Kidney epithelial cell (primary cell): Measurements from ENCODE around the gene SIN3B. TPM values are rescaled to one million over a fixed set of nuclear protein-coding genes. Genes with fewer than 3 reads are reported as not detected.

ENCODE experiments used
- DNase-seq: peaks from one replicate; pipeline ENCODE4 v3.0.0-alpha.2; 2010; ENCODE audit warnings: low read depth
- H3K27me3 ChIP-seq: 2 replicates; pipeline ENCODE4 v1.6.0; 2011; ENCODE audit warnings: low read length; ENCODE audit not compliant: control insufficient read depth, insufficient read depth
- H3K36me3 ChIP-seq: 2 replicates; pipeline ENCODE4 v1.5.1; 2011; ENCODE audit warnings: low read length; ENCODE audit not compliant: control insufficient read depth, insufficient read depth
- H3K4me3 ChIP-seq: 2 replicates; pipeline ENCODE4 v1.5.1; 2011; ENCODE audit warnings: low read depth, mild to moderate bottlenecking, control low read depth, low read length
- total RNA-seq: library from RNA; depleted of rRNA; stranded (reverse); fragments of >200 nt; gene quantifications from 2 replicates; pipeline ENCODE4 v1.2.3, GENCODE V29; 2015
- TF ChIP-seq, protein P1 (sequence below): IDR thresholded peaks from 2 replicates; pipeline ENCODE4 v1.5.1; 2011; ENCODE audit warnings: mild to moderate bottlenecking, moderate library complexity, low read length, control low read depth, inconsistent platforms; ENCODE audit not compliant: insufficient read depth, poor library complexity, severe bottlenecking

The SIN3B gene
- total RNA-seq, 1 donor from 2014 or later: 36.6 TPM

DNA sequence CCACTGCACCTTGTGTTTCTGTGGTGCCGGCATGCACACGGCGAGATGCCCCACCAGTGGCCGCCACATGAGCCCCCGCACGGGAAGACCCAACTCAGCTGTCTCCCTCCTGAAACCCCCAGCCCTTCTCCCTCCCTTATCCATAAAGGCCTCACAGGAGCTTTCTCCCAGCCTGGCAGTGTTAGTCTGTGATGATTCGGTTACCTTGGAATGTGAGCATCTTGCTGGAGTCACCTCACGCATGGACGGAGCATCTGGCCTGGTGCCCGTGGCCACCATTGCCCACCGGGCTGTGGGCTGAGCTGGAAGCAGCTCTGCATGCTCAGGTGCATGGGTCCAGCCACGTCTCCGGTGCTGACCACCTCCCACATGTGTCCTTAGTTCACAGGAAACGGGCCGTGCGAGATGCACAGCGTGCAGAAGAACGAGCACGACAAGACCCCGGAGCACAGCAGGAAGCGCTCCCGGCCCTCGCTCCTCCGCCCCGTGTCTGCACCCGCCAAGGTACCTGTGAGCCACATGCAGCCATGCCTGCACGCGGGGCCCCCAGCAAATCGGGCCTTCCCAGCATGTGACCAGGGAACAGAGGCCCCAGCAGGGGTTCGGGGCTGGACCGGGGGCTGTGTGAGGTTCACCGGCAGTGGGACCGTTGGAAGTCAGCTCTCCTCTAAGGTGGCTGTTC lies 22.0 kb downstream of the SIN3B start:
- peak; percentile 39 for DNase-seq
- H3K36me3 ChIP-seq: peaks cover 4% of the 10 kb centered on the region
- H3K27me3 ChIP-seq: no peaks in the 10 kb centered on the region
- no peak overlapping the region for H3K4me3 ChIP-seq
- TF ChIP-seq, protein P1, sequence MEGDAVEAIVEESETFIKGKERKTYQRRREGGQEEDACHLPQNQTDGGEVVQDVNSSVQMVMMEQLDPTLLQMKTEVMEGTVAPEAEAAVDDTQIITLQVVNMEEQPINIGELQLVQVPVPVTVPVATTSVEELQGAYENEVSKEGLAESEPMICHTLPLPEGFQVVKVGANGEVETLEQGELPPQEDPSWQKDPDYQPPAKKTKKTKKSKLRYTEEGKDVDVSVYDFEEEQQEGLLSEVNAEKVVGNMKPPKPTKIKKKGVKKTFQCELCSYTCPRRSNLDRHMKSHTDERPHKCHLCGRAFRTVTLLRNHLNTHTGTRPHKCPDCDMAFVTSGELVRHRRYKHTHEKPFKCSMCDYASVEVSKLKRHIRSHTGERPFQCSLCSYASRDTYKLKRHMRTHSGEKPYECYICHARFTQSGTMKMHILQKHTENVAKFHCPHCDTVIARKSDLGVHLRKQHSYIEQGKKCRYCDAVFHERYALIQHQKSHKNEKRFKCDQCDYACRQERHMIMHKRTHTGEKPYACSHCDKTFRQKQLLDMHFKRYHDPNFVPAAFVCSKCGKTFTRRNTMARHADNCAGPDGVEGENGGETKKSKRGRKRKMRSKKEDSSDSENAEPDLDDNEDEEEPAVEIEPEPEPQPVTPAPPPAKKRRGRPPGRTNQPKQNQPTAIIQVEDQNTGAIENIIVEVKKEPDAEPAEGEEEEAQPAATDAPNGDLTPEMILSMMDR: no peak

DNA sequence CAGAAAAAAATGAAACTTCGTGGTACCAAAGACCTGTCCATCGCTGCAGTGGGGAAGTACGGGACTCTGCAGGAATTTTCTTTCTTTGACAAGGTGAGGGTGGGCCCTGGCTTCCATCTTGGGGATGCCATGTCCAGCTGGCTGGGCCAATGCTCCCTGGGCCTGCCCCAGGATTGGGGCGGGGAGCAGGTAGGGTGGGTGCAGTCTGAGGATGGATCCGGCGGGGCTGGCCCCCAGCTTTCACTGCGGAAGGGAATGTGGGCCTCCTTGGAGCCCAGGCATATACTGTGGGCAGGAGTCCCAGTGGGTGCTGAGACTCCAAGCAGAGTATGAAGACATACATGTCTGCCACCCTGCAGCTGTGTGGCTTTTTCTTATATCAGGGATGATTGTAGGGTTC lies 23.9 kb downstream of the SIN3B start:
- peaks cover 3% of the 10 kb centered on the region for H3K36me3 ChIP-seq
- TF ChIP-seq, protein P1: no peak
- no peak for DNase-seq
- no peak overlapping the region for H3K4me3 ChIP-seq
- no peaks in the 10 kb centered on the region for H3K27me3 ChIP-seq

DNA sequence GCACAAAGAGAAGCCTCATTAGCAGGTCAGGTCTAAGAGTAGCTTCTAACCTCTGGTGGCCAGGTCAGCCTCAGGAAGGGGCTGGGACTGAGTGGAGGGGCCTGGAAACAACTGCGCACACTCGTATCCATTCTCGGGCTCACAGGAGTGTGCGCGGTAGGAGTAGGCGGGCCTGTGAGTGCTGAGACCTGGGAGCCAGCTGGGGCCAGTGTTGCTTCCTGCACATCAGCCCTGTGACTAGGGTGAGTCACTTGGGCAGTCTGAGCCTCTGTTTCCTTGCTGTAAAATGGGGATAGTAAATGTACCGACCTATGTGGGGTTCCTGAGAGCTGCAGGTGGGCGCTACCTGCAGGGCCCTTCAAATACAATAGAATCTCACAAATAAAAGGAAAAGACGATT lies 26.9 kb downstream of the SIN3B start:
- no peak overlapping the region for H3K4me3 ChIP-seq
- no peak for DNase-seq
- no peaks in the 10 kb centered on the region for H3K27me3 ChIP-seq
- H3K36me3 ChIP-seq: peaks cover 3% of the 10 kb centered on the region
- TF ChIP-seq, protein P1: no peak

DNA sequence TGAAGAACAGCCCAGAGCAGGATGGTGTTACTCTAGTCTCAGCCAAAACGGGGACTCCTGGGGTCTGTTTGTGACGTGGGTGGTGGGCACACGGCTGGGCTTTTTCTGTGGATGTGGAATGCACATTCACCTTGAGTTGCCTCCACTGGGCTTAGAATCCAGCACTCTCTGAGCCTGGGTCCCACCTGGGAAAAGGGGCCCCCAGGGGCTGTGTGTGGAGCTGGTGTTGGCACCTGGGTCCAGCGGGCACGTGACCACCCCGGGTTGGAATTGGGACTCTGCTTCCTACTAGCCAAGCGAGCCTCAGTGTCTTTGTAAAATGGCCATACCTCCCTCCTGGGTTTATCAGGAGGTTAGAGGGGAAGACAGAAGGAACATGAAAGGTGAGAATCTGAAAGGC lies 30.4 kb downstream of the SIN3B start:
- Histone ChIP-seq H3K4me3 (no peak overlapping the region), H3K27me3 (no peaks in the 10 kb centered on the region), H3K36me3 (peaks cover 1% of the 10 kb centered on the region)
- TF ChIP-seq, protein P1: no peak
- no peak for DNase-seq

DNA sequence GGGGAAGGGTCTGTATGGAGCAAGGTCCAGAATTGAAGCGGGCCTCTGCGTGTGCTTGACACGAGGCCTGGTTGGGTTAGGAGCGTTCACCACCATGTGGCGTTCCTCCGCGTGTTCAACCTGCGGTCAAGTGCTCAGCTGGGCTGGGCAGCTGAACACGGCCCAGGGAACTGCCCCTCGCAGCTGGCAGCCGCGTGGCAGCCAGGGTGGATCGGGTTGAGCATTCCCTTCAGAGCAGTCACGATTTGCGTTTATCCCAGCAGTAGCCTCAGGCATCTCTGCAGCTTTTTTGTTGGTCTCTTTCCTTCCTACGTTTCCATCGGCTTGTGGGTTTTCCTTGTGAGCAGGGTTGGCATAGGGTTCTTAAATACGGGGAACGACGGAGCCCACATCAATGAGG lies 30.9 kb downstream of the SIN3B start:
- no peaks in the 10 kb centered on the region for H3K27me3 ChIP-seq
- TF ChIP-seq, protein P1: no peak
- DNase-seq: no peak
- H3K36me3 ChIP-seq: no peaks in the 10 kb centered on the region
- H3K4me3 ChIP-seq: no peak overlapping the region

DNA sequence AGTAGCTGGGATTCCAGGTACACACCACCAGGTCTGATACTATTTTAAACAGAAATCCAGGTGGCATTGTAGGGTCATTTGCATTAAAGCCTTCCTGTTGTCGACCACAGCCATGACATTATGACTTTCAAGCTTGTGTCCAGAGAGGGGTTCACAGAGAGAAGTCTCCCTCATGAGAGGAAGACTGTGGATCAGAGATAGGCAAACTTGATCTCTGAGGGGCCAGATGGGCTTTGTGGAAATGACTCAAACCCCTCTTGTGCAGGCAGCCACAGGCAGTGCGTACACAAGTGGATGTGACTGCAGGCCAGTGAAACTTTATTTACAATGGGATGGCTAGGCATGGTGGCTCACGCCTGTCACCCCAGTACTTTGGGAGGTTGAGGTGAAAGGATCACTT lies 31.8 kb downstream of the SIN3B start:
- TF ChIP-seq, protein P1: no peak
- Histone ChIP-seq H3K4me3 (no peak overlapping the region), H3K27me3 (no peaks in the 10 kb centered on the region), H3K36me3 (no peaks in the 10 kb centered on the region)
- no peak for DNase-seq
